Left ventricle myocardium inferior (tissue), 1 donor: ENCODE data around the gene SLC26A9. TPM values are rescaled to one million over a fixed set of nuclear protein-coding genes. Genes with fewer than 3 reads are reported as not detected.
"Not testable (repeated sequence)": the region's sequence is repeated elsewhere in the genome, so short reads cannot be mapped to it uniquely, and the experiment has no call there.

Experiments
- DNase-seq: peaks from one replicate; pipeline ENCODE4 v3.0.0-alpha.2; 2020
- H3K27ac ChIP-seq: fragments of 200-600 bp; replicated peaks from 2 replicates; pipeline ENCODE4 v1.8.0; 2021
- H3K27me3 ChIP-seq: fragments of 200-600 bp; 2 replicates; pipeline ENCODE4 v1.8.0; 2021; ENCODE audit warnings: low read depth
- H3K36me3 ChIP-seq: fragments of 200-600 bp; 2 replicates; pipeline ENCODE4 v1.8.0; 2021
- H3K4me1 ChIP-seq: fragments of 200-600 bp; 2 replicates; pipeline ENCODE4 v1.8.0; 2021
- H3K4me3 ChIP-seq: fragments of 200-600 bp; 2 replicates; pipeline ENCODE4 v1.8.0; 2021; ENCODE audit warnings: mild to moderate bottlenecking, moderate library complexity
- H3K9me3 ChIP-seq: fragments of 200-600 bp; replicated peaks from 2 replicates; pipeline ENCODE4 v1.8.0; 2021
- CTCF ChIP-seq: fragments of 200-600 bp; IDR thresholded peaks from 2 replicates; pipeline ENCODE4 v1.8.0; 2021; ENCODE audit warnings: antibody characterized with exemption, mild to moderate bottlenecking, borderline replicate concordance
- intact Hi-C: fragments of 100-400 bp; cut with micrococcal nuclease; formaldehyde crosslinking; loops from one replicate; pipeline ENCODE4 v1.11.0; 2022
- total RNA-seq: library from RNA; stranded (reverse); fragmentation: NEBNext Ultra II Directional; extraction: Animal tissue kit (Norgen Biotek cat#: 25700); gene quantifications from one replicate; pipeline ENCODE4 v1.2.1, GENCODE V29; 2021
- donor health status: DM: no; HTN: yes; CAD: no; lungs with severe emphysema.

SLC26A9 gene
- total RNA-seq, 1 donor from 2014 or later, result 35.2 TPM

DNA sequence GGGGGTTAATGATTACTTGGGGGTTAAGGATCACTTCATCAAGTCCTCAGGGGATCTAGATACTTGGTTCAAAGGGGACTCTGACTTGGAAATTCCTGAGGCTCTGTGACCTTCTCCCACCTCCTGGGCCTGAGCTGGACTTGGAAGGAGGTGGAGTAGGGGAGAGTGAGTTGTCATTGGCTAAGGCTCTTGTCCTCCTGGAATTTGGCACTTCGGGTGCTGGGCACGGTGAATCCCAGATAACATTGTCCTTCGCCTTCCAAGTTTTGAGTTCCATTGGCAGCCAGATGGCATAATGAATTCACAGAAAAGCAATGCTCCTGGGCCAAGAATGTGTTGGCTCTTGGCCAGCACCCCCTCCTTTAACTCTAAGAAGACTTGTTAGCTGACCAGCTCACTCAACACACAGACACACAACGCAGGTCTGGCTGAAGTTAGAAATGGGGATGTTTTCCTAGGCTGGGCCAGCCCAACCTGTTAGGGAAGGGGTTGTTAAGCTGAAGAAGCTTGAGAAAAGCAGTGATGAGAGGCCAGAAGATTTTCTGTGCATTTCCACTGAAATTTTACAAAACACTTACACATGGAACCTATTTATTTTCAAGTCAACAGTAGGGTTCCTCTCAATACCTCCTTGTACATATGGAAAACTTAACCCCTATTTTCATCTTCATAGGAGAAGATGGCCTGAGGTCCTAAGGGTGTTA lies 29.7 kb downstream of the SLC26A9 start:
- TF ChIP-seq CTCF, result no peak
- Histone ChIP-seq H3K9me3 (no peaks in the 10 kb centered on the region), H3K36me3 (no peaks in the 10 kb centered on the region), H3K4me1 (peaks cover 39% of the 10 kb centered on the region), H3K4me3 (no peak overlapping the region), H3K27me3 (no peaks in the 10 kb centered on the region), H3K27ac (peak overlapping the region; percentile 93)
- intact Hi-C loops, result loop anchor here (10.0 kb wide), 1 partner anchor 109 kb away; no protein-coding TSS in a partner anchor
- peak; percentile 75 for DNase-seq

GRCh38 chr1:205907794-205908193 lies 35.5 kb downstream of the SLC26A9 start:
- peaks cover 11% of the 10 kb centered on the region for H3K9me3 ChIP-seq
- no peak overlapping the region for H3K27ac ChIP-seq
- TF ChIP-seq CTCF, result peak; percentile 70
- no peak for DNase-seq
- H3K4me3 ChIP-seq, result no peak overlapping the region
- intact Hi-C loops, result no loop called here
- no peaks in the 10 kb centered on the region for H3K36me3 ChIP-seq
- no peaks in the 10 kb centered on the region for H3K27me3 ChIP-seq
- H3K4me1 ChIP-seq, result peaks cover 3% of the 10 kb centered on the region

GRCh38 chr1:205905095-205905494 lies 38.2 kb downstream of the SLC26A9 start:
- peaks cover 11% of the 10 kb centered on the region for H3K9me3 ChIP-seq
- H3K27ac ChIP-seq, H3K27me3 ChIP-seq, H3K4me3 ChIP-seq, DNase-seq, H3K36me3 ChIP-seq, H3K4me1 ChIP-seq, intact Hi-C loops: not testable (repeated sequence)

DNA sequence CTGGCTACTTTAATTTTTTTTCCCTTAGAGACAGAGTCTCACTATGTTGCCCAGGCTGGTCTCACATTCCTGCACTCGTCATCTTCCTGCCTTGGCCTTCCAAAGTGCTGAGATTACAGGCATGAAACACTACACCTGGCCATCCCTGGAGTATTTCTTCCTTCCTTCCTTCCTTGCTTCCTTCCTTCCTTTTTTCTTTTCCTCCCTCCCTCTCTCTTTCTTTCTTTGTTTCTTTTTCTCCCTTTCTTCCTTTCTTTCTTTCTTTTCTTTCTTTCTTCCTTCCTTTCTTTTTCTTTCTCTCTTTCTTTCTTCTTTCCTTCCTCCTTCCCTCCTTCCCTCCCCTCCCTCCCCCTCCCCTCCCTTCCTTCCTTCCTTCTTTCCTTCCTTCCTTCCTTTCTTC lies 46.9 kb downstream of the SLC26A9 start:
- Histone ChIP-seq H3K4me3 (no peak overlapping the region), H3K4me1 (no peaks in the 10 kb centered on the region), H3K36me3 (no peaks in the 10 kb centered on the region), H3K27me3 (peaks cover 9% of the 10 kb centered on the region), H3K27ac (no peak overlapping the region), H3K9me3 (no peaks in the 10 kb centered on the region)
- TF ChIP-seq CTCF, result no peak
- intact Hi-C loops, result no loop called here
- DNase-seq, result no peak

DNA sequence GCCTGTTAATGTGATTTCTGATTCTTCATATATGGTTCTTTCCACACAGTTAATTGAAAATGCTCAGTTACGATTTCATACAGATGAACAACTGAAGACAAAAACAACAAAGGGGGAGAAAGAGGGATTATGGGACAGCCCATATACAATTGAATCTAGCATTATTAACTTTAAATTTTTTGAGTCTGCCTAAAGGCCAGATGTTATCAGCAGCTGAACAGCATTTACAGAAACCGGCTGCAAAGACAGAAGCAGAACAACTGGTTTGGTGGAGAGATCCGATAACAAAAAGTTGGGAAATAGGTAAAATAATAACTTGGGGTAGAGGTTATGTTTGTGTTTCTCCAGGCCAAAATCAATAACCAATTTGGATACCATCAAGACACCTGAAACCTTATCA lies 49.1 kb downstream of the SLC26A9 start:
- intact Hi-C loops, H3K27ac ChIP-seq, H3K4me1 ChIP-seq, H3K4me3 ChIP-seq, H3K36me3 ChIP-seq, H3K9me3 ChIP-seq, DNase-seq, H3K27me3 ChIP-seq: not testable (repeated sequence)

DNA sequence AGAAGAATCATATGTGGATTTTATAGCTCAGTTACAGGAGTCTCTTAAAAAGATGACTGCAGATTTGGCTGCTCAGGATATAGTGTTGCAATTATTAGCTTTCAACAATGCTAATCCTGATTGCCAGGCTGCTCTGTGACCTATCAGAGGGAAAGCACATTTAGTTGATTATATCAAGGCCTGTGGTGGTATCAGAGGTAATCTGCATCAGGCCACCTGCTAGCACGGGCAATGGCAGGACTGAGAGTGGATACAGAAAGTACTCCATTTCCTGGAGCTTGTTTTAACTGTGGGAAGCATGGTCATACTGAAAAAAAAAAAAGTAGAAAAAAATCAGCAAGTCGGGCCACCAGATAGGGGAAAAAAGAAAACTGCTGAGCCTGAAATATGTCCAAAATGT lies 51.1 kb downstream of the SLC26A9 start:
- H3K4me1 ChIP-seq, H3K9me3 ChIP-seq, intact Hi-C loops, H3K4me3 ChIP-seq, H3K36me3 ChIP-seq, DNase-seq, H3K27me3 ChIP-seq, H3K27ac ChIP-seq: not testable (repeated sequence)

DNA sequence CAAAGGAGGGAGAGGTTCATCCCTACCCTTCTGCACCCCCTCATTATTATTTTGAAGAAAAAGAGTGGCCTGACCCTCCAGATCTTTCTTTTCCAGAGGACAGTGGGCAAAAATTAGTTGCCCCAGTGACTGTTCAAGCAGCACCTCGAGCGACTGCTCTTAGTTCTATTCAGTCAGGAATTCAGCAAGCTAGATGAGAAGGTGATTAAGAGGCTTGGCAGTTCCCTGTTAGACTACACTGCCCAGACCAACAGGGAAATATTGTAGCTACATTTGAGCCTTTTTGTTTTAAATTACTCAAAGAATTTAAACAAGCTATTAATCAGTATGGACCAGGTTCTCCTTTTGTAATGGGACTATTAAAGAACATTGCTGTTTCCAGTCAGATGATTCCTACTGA lies 51.8 kb downstream of the SLC26A9 start:
- H3K36me3 ChIP-seq, DNase-seq, H3K27me3 ChIP-seq, H3K4me1 ChIP-seq, H3K4me3 ChIP-seq, H3K27ac ChIP-seq, intact Hi-C loops, H3K9me3 ChIP-seq: not testable (repeated sequence)

DNA sequence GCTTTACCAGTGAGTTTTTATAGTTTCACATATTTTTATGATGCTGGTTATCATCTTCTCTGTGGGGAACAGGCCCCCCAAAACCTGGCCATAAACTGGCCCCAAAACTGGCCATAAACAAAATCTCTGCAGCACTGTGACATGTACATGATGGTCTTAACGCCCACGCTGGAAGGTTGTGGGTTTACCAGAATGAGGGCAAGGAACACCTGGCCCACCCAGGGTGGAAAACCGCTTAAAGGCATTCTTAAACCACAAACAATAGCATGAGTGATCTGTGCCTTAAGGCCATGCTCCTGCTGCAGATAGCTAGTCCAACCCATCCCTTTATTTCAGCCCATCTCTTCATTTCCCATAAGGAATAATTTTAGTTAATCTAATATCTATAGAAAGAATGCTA lies 52.6 kb downstream of the SLC26A9 start:
- H3K4me1 ChIP-seq, H3K27ac ChIP-seq, intact Hi-C loops, H3K27me3 ChIP-seq, H3K4me3 ChIP-seq, DNase-seq, H3K9me3 ChIP-seq, H3K36me3 ChIP-seq: not testable (repeated sequence)

- H3K4me3 ChIP-seq, H3K27me3 ChIP-seq, H3K4me1 ChIP-seq, H3K36me3 ChIP-seq, intact Hi-C loops, DNase-seq, H3K27ac ChIP-seq, H3K9me3 ChIP-seq: not testable (repeated sequence)
Observed at GRCh38 chr1:205889706-205890105, 53.5 kb downstream of the SLC26A9 start.

- H3K4me1 ChIP-seq, intact Hi-C loops, H3K36me3 ChIP-seq, H3K4me3 ChIP-seq, DNase-seq, H3K9me3 ChIP-seq, H3K27ac ChIP-seq, H3K27me3 ChIP-seq: not testable (repeated sequence)
Observed at GRCh38 chr1:205889006-205889405, 54.2 kb downstream of the SLC26A9 start.
